Fibroblast of skin of left biceps (primary cell): ENCODE results near the gene TIMM22.
"Not testable (repeated sequence)": the region's sequence is repeated elsewhere in the genome, so short reads cannot be mapped to it uniquely, and the experiment has no call there.

Experiments
- DNase-seq, 2 experiments: peaks; one replicate each; pipeline ENCODE4 v3.0.0-alpha.2; 2013; ENCODE audit warnings: low read depth in 2 of 2

The TIMM22 gene

GRCh38 chr17:1039123-1039507 lies 42.2 kb downstream of the TIMM22 start:
- DNase-seq: no peak

- no peak for DNase-seq
These were observed 42.7 kb downstream of the TIMM22 start for GRCh38 chr17:1039511-1040215.

- DNase-seq: no peak
These were observed 43.3 kb downstream of the TIMM22 start for GRCh38 chr17:1040216-1040600.

- DNase-seq: no peak
These were observed 44.8 kb downstream of the TIMM22 start for GRCh38 chr17:1041746-1042145.

- no peak for DNase-seq
These were observed 45.6 kb downstream of the TIMM22 start for GRCh38 chr17:1042486-1042885.

- DNase-seq: no peak
These were observed 46.8 kb downstream of the TIMM22 start for GRCh38 chr17:1043601-1044251.

GRCh38 chr17:1044387-1045009 lies 47.6 kb downstream of the TIMM22 start:
- not testable (repeated sequence) for DNase-seq

- DNase-seq: no peak
These were observed 48.5 kb downstream of the TIMM22 start for GRCh38 chr17:1045456-1045855.

GRCh38 chr17:1047177-1047878 lies 50.4 kb downstream of the TIMM22 start:
- no peak for DNase-seq

- DNase-seq: no peak
These were observed 51.0 kb downstream of the TIMM22 start for GRCh38 chr17:1047879-1048470.

GRCh38 chr17:1048516-1049115 lies 51.7 kb downstream of the TIMM22 start:
- not testable (repeated sequence) for DNase-seq

GRCh38 chr17:1049446-1050225 lies 52.7 kb downstream of the TIMM22 start:
- DNase-seq: no peak

- DNase-seq: no peak
These were observed 53.5 kb downstream of the TIMM22 start for GRCh38 chr17:1050246-1050995.

- DNase-seq: no peak
These were observed 54.3 kb downstream of the TIMM22 start for GRCh38 chr17:1050996-1051925.
